Peyer's patch (tissue), 4 donors: Measurements from ENCODE around the gene TTC28.
A peak's percentile ranks its signal among the peaks of the same experiment; 100 is the strongest.

ENCODE experiments used
- CTCF ChIP-seq, 6 experiments: fragments of 450-650 bp in 4 of 6; fragments of 200-600 bp in 2 of 6; sonication (generic) in 1 of 6; IDR thresholded peaks; one replicate each; pipeline ENCODE4 v1.5.1; 2017 to 2019; ENCODE audit warnings: antibody characterized with exemption in 6 of 6, mild to moderate bottlenecking in 3 of 6, moderate library complexity in 1 of 6
- POLR2A ChIP-seq, 2 donors: fragments of 450-650 bp; IDR thresholded peaks; one replicate each; pipeline ENCODE4 v1.5.1; 2017; ENCODE audit warnings: antibody characterized with exemption in 2 of 2, mild to moderate bottlenecking in 2 of 2, moderate library complexity in 2 of 2

- TF ChIP-seq CTCF (IDR thresholded peaks at IDR 0.05) (peak in 4 of 6 experiments; percentile 32 to 53 (median 49)), POLR2A (IDR thresholded peaks at IDR 0.05) (no peak)
Measured at GRCh38 chr22:28112548-28113043, 567.0 kb downstream of the TTC28 start.
